ENCODE results near the gene PKDCC. TPM values are rescaled to one million over a fixed set of nuclear protein-coding genes. Genes with fewer than 3 reads are reported as not detected.

Gene PKDCC
- total and polyA plus RNA-seq, 2 of the 13 experiments (the other 11 are each of a cell fraction or from before 2014, with no cell fraction given) = 52.6 to 58.8 TPM

DNA sequence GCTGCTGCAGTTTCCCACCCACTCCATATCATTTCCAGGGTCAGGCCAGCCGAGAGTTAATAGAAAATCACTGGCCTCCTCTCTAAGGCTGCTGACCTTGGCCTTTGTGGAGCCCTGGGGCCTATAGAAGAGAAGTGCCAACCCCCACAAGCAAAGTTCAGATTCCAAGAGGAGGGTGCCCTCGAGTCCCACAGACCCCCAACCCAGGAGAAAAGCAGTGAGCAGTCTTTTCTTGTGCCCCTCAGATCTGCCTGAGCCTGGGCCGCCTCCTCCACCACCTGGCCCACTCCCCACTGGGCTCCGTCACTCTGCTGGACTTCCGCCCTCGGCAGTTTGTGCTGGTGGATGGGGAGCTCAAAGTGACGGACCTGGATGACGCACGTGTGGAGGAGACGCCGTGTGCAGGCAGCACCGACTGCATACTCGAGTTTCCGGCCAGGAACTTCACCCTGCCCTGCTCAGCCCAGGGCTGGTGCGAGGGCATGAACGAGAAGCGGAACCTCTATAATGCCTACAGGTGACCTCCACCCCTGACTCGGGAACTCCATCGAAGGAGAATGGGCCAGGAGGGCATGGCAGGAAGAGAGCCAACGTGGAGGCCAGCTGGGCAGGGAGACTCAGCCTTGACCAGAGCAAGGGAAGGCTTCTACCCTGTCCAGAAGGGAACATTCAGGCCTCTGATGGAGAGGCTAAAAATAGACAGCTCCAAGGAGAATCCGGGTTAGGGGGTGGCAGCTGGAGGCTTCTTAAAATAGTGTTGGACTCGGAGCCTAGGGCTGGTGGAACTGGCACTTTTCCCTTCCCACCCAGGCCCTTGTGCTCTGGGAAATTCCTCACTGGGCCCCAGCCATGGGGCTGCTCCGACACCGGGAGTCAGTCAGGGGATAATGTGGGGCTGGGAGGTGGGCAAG is 6.2 kb downstream of the PKDCC start:
- FAIRE-seq = no peak
- Histone ChIP-seq H3K27me3 (ENCODE audit: control insufficient read depth in 1 of 2, insufficient read depth in 2 of 2, low read length in 2 of 2) (peaks cover 0 to under 1% of the 10 kb centered on the region in 2 experiments; a peak in 1 of 5 replicates), H3K9ac (ENCODE audit: insufficient read depth, low read depth, low read length) (peak overlapping the region; percentile 20; the same call in 1 of the 2 replicates), H3K4me1 (ENCODE audit: insufficient read depth, low read length) (peaks cover 91% of the 10 kb centered on the region), H3K4me3 (replicated peaks in 1 of 3; ENCODE audit: insufficient read depth in 1 of 3, low read depth in 2 of 3, low read length in 3 of 3) (peak overlapping the region in 1 of 3 experiments; percentile 32; a peak in 2 of 6 replicates), H3K79me2 (ENCODE audit: insufficient read depth, low read length) (peaks cover 28% of the 10 kb centered on the region), H3K9me3 (ENCODE audit: low read length) (no peaks in the 10 kb centered on the region), H3K27ac (ENCODE audit: extremely low read length, insufficient read depth, low read length) (peak overlapping the region; percentile 39), H3K4me2 (ENCODE audit: low read depth, low read length) (peak overlapping the region; percentile 55), H3K36me3 (replicated peaks in 1 of 2; ENCODE audit: control insufficient read depth in 1 of 2, insufficient read depth in 2 of 2, low read length in 2 of 2) (peaks cover 21 to 23% of the 10 kb centered on the region in 2 experiments; a peak in 4 of 5 replicates), H4K20me1 (ENCODE audit: insufficient read depth, low read length) (peaks cover 7% of the 10 kb centered on the region), H2AFZ (ENCODE audit: low read length) (no peak overlapping the region)
- WGBS (ENCODE audit: low lambda C conversion rate) = 48% methylated on average over 21 of the region's 24 CpGs
- peak; percentile 55 for DNase-seq (ENCODE audit: low spot score)
- in situ Hi-C loops (cut with HindIII; ENCODE audit: extremely low pct_ligation_motif_present, low pct_unique_long_range_greater_than_20kb) (no loop called here), intact Hi-C loops (cut with micrococcal nuclease; ENCODE audit: unreplicated experiment) (no loop called here)
- no TSS peak for BruUV-seq (replicated peaks)
- ChIA-PET POLR2A (interaction anchor here (0.9 to 11.8 kb wide), 14 partner anchors 7 to 206 kb away, joined by 3 to 203 read pairs (median 6); partner anchors contain the start of gene PKDCC), CTCF (ENCODE audit: low intra/inter-chr PET ratio, low total read pairs) (interaction anchor here (1.1 to 1.4 kb wide), 3 partner anchors 20 to 33 kb away, joined by 3 to 7 read pairs (median 3); no protein-coding TSS in a partner anchor)
- peak; percentile 28 for ATAC-seq
- TF ChIP-seq ZNF761 (CRISPR knock-in tag; conservative IDR thresholded peaks at IDR 0.05) (no peak), PHF21A (CRISPR knock-in tag; IDR thresholded peaks at IDR 0.05) (peak; percentile 79), MYNN (CRISPR knock-in tag; IDR thresholded peaks at IDR 0.05; ENCODE audit: low read depth) (no peak), MEIS2 (CRISPR knock-in tag; IDR thresholded peaks at IDR 0.05) (0 out of 2 replicates have a peak, but pooled peaks have one; percentile 31), SP4 (CRISPR knock-in tag; IDR thresholded peaks at IDR 0.05) (no peak; the same call in 1 of the 2 replicates), CHD4 (IDR thresholded peaks at IDR 0.05; ENCODE audit: borderline replicate concordance, low read length) (peak; percentile 44; the same call in 1 of the 2 replicates), ZFP1 (CRISPR knock-in tag; IDR thresholded peaks at IDR 0.05) (no peak), ZNF746 (CRISPR knock-in tag; IDR thresholded peaks at IDR 0.05) (no peak), CCDC6 (CRISPR knock-in tag; IDR thresholded peaks at IDR 0.05) (no peak), ZFAT (CRISPR knock-in tag; conservative IDR thresholded peaks at IDR 0.05) (no peak)
- TF ChIP-seq, protein P1, sequence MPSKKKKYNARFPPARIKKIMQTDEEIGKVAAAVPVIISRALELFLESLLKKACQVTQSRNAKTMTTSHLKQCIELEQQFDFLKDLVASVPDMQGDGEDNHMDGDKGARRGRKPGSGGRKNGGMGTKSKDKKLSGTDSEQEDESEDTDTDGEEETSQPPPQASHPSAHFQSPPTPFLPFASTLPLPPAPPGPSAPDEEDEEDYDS (CRISPR knock-in tag; IDR thresholded peaks at IDR 0.05) = no peak
- TF ChIP-seq, protein P2, sequence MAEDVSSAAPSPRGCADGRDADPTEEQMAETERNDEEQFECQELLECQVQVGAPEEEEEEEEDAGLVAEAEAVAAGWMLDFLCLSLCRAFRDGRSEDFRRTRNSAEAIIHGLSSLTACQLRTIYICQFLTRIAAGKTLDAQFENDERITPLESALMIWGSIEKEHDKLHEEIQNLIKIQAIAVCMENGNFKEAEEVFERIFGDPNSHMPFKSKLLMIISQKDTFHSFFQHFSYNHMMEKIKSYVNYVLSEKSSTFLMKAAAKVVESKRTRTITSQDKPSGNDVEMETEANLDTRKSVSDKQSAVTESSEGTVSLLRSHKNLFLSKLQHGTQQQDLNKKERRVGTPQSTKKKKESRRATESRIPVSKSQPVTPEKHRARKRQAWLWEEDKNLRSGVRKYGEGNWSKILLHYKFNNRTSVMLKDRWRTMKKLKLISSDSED (CRISPR knock-in tag; IDR thresholded peaks at IDR 0.05) = no peak
- TF ChIP-seq, protein P3, sequence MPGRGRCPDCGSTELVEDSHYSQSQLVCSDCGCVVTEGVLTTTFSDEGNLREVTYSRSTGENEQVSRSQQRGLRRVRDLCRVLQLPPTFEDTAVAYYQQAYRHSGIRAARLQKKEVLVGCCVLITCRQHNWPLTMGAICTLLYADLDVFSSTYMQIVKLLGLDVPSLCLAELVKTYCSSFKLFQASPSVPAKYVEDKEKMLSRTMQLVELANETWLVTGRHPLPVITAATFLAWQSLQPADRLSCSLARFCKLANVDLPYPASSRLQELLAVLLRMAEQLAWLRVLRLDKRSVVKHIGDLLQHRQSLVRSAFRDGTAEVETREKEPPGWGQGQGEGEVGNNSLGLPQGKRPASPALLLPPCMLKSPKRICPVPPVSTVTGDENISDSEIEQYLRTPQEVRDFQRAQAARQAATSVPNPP (CRISPR knock-in tag; IDR thresholded peaks at IDR 0.05) = no peak
- TF ChIP-seq, protein P4, sequence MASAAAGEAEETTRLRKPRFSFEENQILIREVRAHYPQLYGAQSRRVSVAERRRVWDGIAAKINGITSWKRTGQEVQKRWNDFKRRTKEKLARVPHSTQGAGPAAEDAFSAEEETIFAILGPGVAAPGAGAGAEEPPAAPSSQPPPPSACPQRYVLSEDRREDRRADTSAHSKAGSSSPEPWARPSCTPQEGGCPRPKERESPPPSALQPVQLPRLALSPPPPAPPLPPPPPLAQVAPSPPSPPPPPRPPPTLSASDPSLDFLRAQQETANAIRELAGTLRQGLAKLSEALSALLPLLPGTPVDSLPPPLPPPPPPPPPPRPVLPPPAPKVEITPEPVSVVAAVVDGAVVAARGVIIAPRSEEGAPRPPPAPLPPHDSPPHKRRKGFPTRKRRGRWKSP (CRISPR knock-in tag; IDR thresholded peaks at IDR 0.05) = no peak
- TF ChIP-seq, protein P5, sequence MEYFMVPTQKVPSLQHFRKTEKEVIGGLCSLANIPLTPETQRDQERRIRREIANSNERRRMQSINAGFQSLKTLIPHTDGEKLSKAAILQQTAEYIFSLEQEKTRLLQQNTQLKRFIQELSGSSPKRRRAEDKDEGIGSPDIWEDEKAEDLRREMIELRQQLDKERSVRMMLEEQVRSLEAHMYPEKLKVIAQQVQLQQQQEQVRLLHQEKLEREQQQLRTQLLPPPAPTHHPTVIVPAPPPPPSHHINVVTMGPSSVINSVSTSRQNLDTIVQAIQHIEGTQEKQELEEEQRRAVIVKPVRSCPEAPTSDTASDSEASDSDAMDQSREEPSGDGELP (IDR thresholded peaks at IDR 0.05; ENCODE audit: borderline replicate concordance, low read depth) = 0 out of 2 replicates have a peak, but pooled peaks have one; percentile 9
- TF ChIP-seq, protein P6, sequence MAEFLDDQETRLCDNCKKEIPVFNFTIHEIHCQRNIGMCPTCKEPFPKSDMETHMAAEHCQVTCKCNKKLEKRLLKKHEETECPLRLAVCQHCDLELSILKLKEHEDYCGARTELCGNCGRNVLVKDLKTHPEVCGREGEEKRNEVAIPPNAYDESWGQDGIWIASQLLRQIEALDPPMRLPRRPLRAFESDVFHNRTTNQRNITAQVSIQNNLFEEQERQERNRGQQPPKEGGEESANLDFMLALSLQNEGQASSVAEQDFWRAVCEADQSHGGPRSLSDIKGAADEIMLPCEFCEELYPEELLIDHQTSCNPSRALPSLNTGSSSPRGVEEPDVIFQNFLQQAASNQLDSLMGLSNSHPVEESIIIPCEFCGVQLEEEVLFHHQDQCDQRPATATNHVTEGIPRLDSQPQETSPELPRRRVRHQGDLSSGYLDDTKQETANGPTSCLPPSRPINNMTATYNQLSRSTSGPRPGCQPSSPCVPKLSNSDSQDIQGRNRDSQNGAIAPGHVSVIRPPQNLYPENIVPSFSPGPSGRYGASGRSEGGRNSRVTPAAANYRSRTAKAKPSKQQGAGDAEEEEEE (CRISPR knock-in tag; IDR thresholded peaks at IDR 0.05; ENCODE audit: borderline replicate concordance) = no peak

All from HepG2 (cell line).